GM18502 (cell line): ENCODE measurements around the gene ZNF593.

Experiments
- ATAC-seq: cut with Tn5 transposase; IDR thresholded peaks from one replicate; pipeline ENCODE4 v1.9.1; 2021; ENCODE audit warnings: mild to moderate bottlenecking; ENCODE audit not compliant: unreplicated experiment, poor library complexity

ZNF593 gene

GRCh38 chr1:26197813-26198212 is 28.1 kb downstream of the ZNF593 start:
- ATAC-seq, result no peak

GRCh38 chr1:26200413-26200812 is 30.7 kb downstream of the ZNF593 start:
- no peak for ATAC-seq

DNA sequence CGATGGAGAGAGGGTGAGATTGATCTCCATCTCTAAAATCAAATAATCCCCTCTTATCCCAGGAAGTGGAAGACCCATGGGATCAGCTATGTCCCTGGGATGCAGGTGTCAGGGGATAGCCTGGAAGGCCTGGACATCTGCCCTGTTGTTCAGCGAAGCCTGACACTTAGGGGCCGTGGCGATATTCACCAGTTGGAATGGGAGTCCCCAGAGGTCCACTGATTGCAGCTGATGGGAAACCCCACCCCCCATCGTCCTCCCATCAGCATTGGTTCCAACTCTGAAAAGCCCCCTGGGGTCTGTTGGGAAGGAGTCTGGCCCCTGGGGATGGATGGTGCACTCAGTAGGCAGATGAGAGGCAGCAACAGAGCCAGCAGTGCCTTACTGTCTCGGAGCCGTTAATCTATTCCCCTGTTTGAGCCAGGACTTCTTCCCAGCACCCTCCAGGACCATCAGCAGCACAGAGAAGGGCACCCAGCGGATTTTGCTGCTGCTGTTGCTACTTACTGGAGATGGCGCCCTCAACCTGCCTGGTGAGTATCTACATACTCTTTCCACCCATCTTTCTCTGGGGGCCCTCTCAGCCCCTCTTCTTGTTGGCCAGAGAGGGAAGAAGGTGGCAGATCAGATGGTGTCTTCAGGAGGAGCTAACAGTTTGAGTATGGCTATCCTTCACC is 34.1 kb downstream of the ZNF593 start:
- no peak for ATAC-seq

DNA sequence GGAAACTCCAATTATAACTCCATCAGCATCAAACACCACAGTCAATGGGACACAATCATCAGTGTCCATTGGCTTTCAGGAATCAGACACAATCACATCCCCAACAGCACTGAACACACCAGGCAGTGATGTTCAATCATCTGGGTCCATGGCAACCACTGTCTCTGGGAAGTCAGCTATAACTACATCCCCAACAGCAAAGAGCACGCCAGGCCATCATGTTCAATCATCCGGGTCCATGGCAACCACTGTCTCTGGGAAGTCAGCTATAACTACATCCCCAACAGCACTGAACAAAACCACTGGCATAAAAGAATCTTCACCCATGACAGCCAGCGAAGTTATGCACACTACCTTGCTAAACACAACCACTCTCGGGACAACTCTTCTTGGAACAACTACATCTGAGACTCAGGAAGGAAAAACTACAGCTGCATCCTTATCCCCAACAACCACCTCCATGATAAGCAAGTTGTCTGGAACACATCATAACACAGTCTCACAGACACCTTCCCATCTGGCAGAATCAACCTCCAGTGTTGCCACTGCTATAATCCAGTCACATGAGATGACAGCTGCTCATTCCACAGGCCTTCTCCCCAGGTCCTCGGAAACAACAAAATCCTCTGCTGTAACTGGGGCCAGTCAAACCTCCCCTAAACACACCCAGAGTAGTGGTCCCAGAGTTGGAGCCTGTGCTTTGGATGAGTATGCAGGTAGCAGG is 40.6 kb downstream of the ZNF593 start:
- no peak for ATAC-seq

- no peak for ATAC-seq
Observed at GRCh38 chr1:26212726-26213125, 43.0 kb downstream of the ZNF593 start.

- no peak for ATAC-seq
Observed at GRCh38 chr1:26213335-26213905, 43.7 kb downstream of the ZNF593 start.

DNA sequence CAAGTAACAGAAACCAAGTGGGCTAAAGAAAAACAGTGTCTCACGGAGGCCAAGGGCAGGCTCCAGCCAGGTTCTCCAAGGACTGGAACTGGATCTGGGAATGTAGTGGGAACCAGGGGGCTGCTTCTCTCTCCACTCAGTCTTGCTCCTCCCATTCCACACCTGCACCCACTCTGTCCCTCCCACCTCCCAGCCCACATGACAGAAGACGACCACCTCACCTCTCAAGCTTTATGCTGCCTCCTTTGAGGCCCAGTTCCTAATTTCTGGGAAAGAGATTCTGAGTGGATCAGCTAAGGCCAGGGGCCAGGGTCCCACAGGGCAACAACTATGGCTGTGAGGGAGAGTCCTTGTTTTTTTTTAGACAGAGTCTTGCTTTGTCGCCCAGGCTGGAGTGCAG is 45.5 kb downstream of the ZNF593 start:
- no peak for ATAC-seq

DNA sequence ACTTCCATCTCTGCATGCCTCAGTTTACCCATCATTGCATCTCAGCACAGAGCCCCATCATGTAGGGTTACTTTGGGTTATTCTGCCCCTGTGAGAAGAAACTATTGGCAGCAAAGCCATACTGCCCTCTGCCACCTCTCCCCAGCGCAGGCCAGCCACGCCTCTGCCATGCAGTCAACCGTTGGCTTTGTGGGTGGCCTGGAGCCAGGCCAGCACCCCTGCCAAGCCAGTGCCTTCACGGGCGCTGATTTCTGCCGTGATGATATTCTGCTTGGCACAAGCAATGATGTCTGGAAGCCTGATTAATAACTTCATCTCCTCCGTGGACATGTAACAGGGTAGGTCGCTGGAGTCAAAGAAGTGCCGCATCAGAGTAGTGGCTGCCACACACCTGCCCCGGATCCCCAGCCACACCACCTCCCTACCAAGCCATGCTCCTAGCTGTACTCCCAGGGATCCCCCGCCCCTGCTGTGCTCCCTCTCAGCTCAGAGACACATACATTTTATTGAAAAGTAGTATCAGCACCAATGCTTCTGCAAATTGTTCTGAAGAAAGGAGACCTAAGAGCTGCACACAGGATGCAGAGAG is 49.3 kb downstream of the ZNF593 start:
- ATAC-seq, result no peak
